H9 (cell line): ENCODE data around the gene OSCAR. TPM values are rescaled to one million over a fixed set of nuclear protein-coding genes. Genes with fewer than 3 reads are reported as not detected.

ENCODE experiments used
- DNase-seq: peaks from one replicate; pipeline ENCODE4 v3.0.0-alpha.2; 2017
- H2AFZ ChIP-seq: one replicate; pipeline ENCODE4 v1.6.1; 2013; ENCODE audit warnings: mild to moderate bottlenecking, low read length, control low read depth, moderate library complexity
- H2AK5ac ChIP-seq: 2 replicates; pipeline ENCODE4 v1.6.1; 2013; ENCODE audit warnings: low read length, control low read depth, mixed read lengths; ENCODE audit not compliant: insufficient read length
- H2BK120ac ChIP-seq: one replicate; pipeline ENCODE4 v1.6.1; 2013; ENCODE audit warnings: low read depth, mild to moderate bottlenecking, low read length, control low read depth, inconsistent platforms; ENCODE audit not compliant: poor library complexity, severe bottlenecking
- H2BK12ac ChIP-seq: 2 replicates; pipeline ENCODE4 v1.6.1; 2013; ENCODE audit warnings: low read length, control low read depth, mixed read lengths, low read depth; ENCODE audit not compliant: insufficient read length
- H2BK15ac ChIP-seq: 2 replicates; pipeline ENCODE4 v1.6.1; 2013; ENCODE audit warnings: low read depth, low read length, control low read depth
- H2BK20ac ChIP-seq: one replicate; pipeline ENCODE4 v1.6.1; 2013; ENCODE audit warnings: low read depth, mild to moderate bottlenecking, low read length, control low read depth, inconsistent platforms; ENCODE audit not compliant: poor library complexity, severe bottlenecking
- H2BK5ac ChIP-seq: 2 replicates; pipeline ENCODE4 v1.6.1; 2013; ENCODE audit warnings: low read length, control low read depth, mixed read lengths; ENCODE audit not compliant: insufficient read length
- H3K14ac ChIP-seq: 2 replicates; pipeline ENCODE4 v1.6.1; 2013; ENCODE audit warnings: low read length, control low read depth; ENCODE audit not compliant: insufficient read depth
- H3K18ac ChIP-seq: 2 replicates; pipeline ENCODE4 v1.6.1; 2013; ENCODE audit warnings: low read depth, mild to moderate bottlenecking, mixed read lengths, low read length, control low read depth; ENCODE audit not compliant: insufficient read length
- H3K23ac ChIP-seq: 2 replicates; pipeline ENCODE4 v1.6.1; 2013; ENCODE audit warnings: low read length, control low read depth, mixed read lengths, low read depth; ENCODE audit not compliant: insufficient read length
- H3K23me2 ChIP-seq: 2 replicates; pipeline ENCODE4 v1.6.1; 2013; ENCODE audit warnings: low read depth, mild to moderate bottlenecking, mixed read lengths, low read length, control low read depth; ENCODE audit not compliant: insufficient read length, poor library complexity, severe bottlenecking
- H3K27ac ChIP-seq: 2 replicates; pipeline ENCODE4 v1.5.1; 2013; ENCODE audit warnings: low read length, control low read depth, mixed read lengths, low read depth; ENCODE audit not compliant: insufficient read length
- H3K27me3 ChIP-seq: 2 replicates; pipeline ENCODE4 v1.6.1; 2013; ENCODE audit warnings: low read length, control low read depth, inconsistent platforms; ENCODE audit not compliant: insufficient read depth
- H3K4ac ChIP-seq: 2 replicates; pipeline ENCODE4 v1.6.1; 2013; ENCODE audit warnings: low read depth, mild to moderate bottlenecking, control low read depth, inconsistent platforms, low read length, moderate library complexity
- H3K4me1 ChIP-seq: 2 replicates; pipeline ENCODE4 v1.6.1; 2013; ENCODE audit warnings: low read length, control low read depth, inconsistent platforms; ENCODE audit not compliant: insufficient read depth
- H3K4me2 ChIP-seq: 2 replicates; pipeline ENCODE4 v1.6.1; 2013; ENCODE audit warnings: low read length, control low read depth, mixed read lengths; ENCODE audit not compliant: insufficient read length, insufficient read depth
- H3K56ac ChIP-seq: 2 replicates; pipeline ENCODE4 v1.6.1; 2013; ENCODE audit warnings: low read depth, mild to moderate bottlenecking, mixed read lengths, low read length, control low read depth; ENCODE audit not compliant: insufficient read length
- H3K79me1 ChIP-seq: 2 replicates; pipeline ENCODE4 v1.6.1; 2013; ENCODE audit warnings: low read depth, mild to moderate bottlenecking, moderate library complexity, low read length, control low read depth, inconsistent platforms; ENCODE audit not compliant: insufficient read depth, poor library complexity, severe bottlenecking
- H3K79me2 ChIP-seq: 2 replicates; pipeline ENCODE4 v1.6.1; 2013; ENCODE audit warnings: low read length, control low read depth, inconsistent platforms; ENCODE audit not compliant: insufficient read depth
- H3K9ac ChIP-seq: 2 replicates; pipeline ENCODE4 v1.6.1; 2013; ENCODE audit warnings: low read length, control low read depth, mixed read lengths; ENCODE audit not compliant: insufficient read length; ENCODE audit errors: extremely low read depth
- H3K9me3 ChIP-seq: one replicate; pipeline ENCODE4 v1.6.1; 2013; ENCODE audit warnings: low read depth, low read length, inconsistent platforms; ENCODE audit not compliant: control insufficient read depth
- H3T11ph ChIP-seq: one replicate; pipeline ENCODE4 v1.6.1; 2013; ENCODE audit warnings: mild to moderate bottlenecking, low read length, control low read depth, inconsistent platforms
- H4K20me1 ChIP-seq: one replicate; pipeline ENCODE4 v1.6.1; 2013; ENCODE audit not compliant: control insufficient read depth, insufficient read length, insufficient read depth
- H4K5ac ChIP-seq: 2 replicates; pipeline ENCODE4 v1.6.1; 2013; ENCODE audit warnings: low read depth, mild to moderate bottlenecking, mixed read lengths, low read length, control low read depth; ENCODE audit not compliant: insufficient read length
- H4K8ac ChIP-seq: replicated peaks from 2 replicates; pipeline ENCODE4 v1.6.1; 2013; ENCODE audit warnings: low read length, control low read depth, mixed read lengths, low read depth; ENCODE audit not compliant: insufficient read length
- H4K91ac ChIP-seq: 2 replicates; pipeline ENCODE4 v1.6.1; 2013; ENCODE audit warnings: low read depth, mild to moderate bottlenecking, moderate library complexity, mixed read lengths, low read length, control low read depth; ENCODE audit not compliant: insufficient read length
- H3K27ac Mint-ChIP-seq, 3 experiments: 2 replicates in 2 of 3; 3 replicates in 1 of 3; pipeline ENCODE4 v1.8.0; 2020 to 2021; ENCODE audit warnings: mixed read lengths in 3 of 3, mild to moderate bottlenecking in 1 of 3, moderate library complexity in 1 of 3
- H3K27me3 Mint-ChIP-seq: 2 replicates; pipeline ENCODE4 v1.8.0; 2021; ENCODE audit warnings: low read depth, mild to moderate bottlenecking, moderate library complexity, mixed read lengths
- H3K36me3 Mint-ChIP-seq, 3 experiments: 2 replicates in 2 of 3; 3 replicates in 1 of 3; pipeline ENCODE4 v1.8.0; 2020 to 2021; ENCODE audit warnings: low read depth in 3 of 3, mixed read lengths in 3 of 3; ENCODE audit not compliant: insufficient read depth in 1 of 3
- H3K4me1 Mint-ChIP-seq, 2 experiments: 2 replicates each; pipeline ENCODE4 v1.8.0; 2020; ENCODE audit warnings: mixed read lengths in 2 of 2
- H3K4me3 Mint-ChIP-seq, 2 experiments: 2 replicates in 1 of 2; 3 replicates in 1 of 2; pipeline ENCODE4 v1.8.0; 2020 to 2021; ENCODE audit warnings: mild to moderate bottlenecking in 2 of 2, mixed read lengths in 2 of 2, moderate library complexity in 1 of 2
- H3K9me3 Mint-ChIP-seq, 2 experiments: 2 replicates in 1 of 2; 3 replicates in 1 of 2; pipeline ENCODE4 v1.8.0; 2020; ENCODE audit warnings: mild to moderate bottlenecking in 2 of 2, mixed read lengths in 2 of 2, moderate library complexity in 1 of 2
- WGBS: extraction: QIAGEN DNeasy Blood & Tissue Kit; methylation state at CpG from one replicate; pipeline ENCODE4 v1.1.7; 2013; ENCODE audit warnings: missing lambda C conversion rate, low lambda C conversion rate, mixed read lengths; ENCODE audit not compliant: insufficient read length; ENCODE audit errors: extremely low coverage; 5-methylcytosine and 5-hydroxymethylcytosine counted together
- total RNA-seq: library from RNA; stranded (reverse); gene quantifications from 2 replicates; pipeline ENCODE4 v1.2.1, GENCODE V29; 2021
- TF ChIP-seq, protein P1 (sequence below): fragments of 200-600 bp; sonication (generic); conservative IDR thresholded peaks from 3 replicates; pipeline ENCODE4 v1.8.0; 2021; ENCODE audit warnings: antibody characterized with exemption, mild to moderate bottlenecking

OSCAR gene
- total RNA-seq, 1 experiment from 2014 or later = 0.24 TPM

DNA sequence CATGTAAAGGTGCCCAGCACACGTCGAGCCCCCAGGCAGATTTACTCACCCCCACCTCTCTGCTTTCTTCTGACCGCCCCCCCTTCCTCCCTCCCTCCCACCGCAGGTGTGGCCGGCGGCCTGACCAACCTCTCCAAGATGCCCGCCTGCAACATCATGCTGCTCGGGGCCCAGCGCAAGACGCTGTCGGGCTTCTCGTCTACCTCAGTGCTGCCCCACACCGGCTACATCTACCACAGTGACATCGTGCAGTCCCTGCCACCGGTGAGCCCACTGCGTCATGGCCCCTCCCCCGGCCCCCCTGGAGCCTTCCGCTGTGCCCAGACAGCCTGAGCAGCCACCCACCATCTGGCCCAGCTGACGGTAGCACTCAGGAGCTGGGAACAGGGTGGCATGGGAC is 23.8 kb upstream of the OSCAR start:
- no CpG with 5 or more reads among the region's 19 CpGs for WGBS
- no peak overlapping the region for H2AK5ac ChIP-seq
- Mint-ChIP-seq H3K4me3 (no peak overlapping the region), H3K27ac (no peak overlapping the region), H3K36me3 (peaks cover 41 to 81% (median 80%) of the 10 kb centered on the region in 3 experiments), H3K9me3 (no peaks in the 10 kb centered on the region), H3K27me3 (no peaks in the 10 kb centered on the region), H3K4me1 (no peaks in the 10 kb centered on the region)
- H3K79me2 ChIP-seq = no peaks in the 10 kb centered on the region; the same call in 1 of the 2 replicates
- H3K27me3 ChIP-seq = no peaks in the 10 kb centered on the region
- TF ChIP-seq, protein P1, sequence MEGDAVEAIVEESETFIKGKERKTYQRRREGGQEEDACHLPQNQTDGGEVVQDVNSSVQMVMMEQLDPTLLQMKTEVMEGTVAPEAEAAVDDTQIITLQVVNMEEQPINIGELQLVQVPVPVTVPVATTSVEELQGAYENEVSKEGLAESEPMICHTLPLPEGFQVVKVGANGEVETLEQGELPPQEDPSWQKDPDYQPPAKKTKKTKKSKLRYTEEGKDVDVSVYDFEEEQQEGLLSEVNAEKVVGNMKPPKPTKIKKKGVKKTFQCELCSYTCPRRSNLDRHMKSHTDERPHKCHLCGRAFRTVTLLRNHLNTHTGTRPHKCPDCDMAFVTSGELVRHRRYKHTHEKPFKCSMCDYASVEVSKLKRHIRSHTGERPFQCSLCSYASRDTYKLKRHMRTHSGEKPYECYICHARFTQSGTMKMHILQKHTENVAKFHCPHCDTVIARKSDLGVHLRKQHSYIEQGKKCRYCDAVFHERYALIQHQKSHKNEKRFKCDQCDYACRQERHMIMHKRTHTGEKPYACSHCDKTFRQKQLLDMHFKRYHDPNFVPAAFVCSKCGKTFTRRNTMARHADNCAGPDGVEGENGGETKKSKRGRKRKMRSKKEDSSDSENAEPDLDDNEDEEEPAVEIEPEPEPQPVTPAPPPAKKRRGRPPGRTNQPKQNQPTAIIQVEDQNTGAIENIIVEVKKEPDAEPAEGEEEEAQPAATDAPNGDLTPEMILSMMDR = no peak
- DNase-seq = no peak
- no peaks in the 10 kb centered on the region for H3K9me3 ChIP-seq
- H3K56ac ChIP-seq = no peak overlapping the region
- H3K27ac ChIP-seq = no peak overlapping the region
- H3K4ac ChIP-seq = no peak overlapping the region
- H3K18ac ChIP-seq = no peak overlapping the region
- no peak overlapping the region for H3K23ac ChIP-seq
- H3K23me2 ChIP-seq = no peaks in the 10 kb centered on the region
- H3K4me2 ChIP-seq = no peak overlapping the region
- no peak overlapping the region for H4K8ac ChIP-seq
- no peak overlapping the region for H2BK12ac ChIP-seq
- H2BK20ac ChIP-seq = no peak overlapping the region
- no peak overlapping the region for H2BK120ac ChIP-seq
- H4K20me1 ChIP-seq = no peaks in the 10 kb centered on the region
- no peak overlapping the region for H2BK15ac ChIP-seq
- H2BK5ac ChIP-seq = no peak overlapping the region
- no peak overlapping the region for H3K9ac ChIP-seq
- no peak overlapping the region for H3T11ph ChIP-seq
- no peak overlapping the region for H2AFZ ChIP-seq
- no peaks in the 10 kb centered on the region for H3K79me1 ChIP-seq
- H4K91ac ChIP-seq = no peak overlapping the region
- H3K14ac ChIP-seq = no peak overlapping the region
- no peak overlapping the region for H4K5ac ChIP-seq
- H3K4me1 ChIP-seq = no peaks in the 10 kb centered on the region
